ENCODE results near the gene TSHZ2.

TSHZ2 gene

DNA sequence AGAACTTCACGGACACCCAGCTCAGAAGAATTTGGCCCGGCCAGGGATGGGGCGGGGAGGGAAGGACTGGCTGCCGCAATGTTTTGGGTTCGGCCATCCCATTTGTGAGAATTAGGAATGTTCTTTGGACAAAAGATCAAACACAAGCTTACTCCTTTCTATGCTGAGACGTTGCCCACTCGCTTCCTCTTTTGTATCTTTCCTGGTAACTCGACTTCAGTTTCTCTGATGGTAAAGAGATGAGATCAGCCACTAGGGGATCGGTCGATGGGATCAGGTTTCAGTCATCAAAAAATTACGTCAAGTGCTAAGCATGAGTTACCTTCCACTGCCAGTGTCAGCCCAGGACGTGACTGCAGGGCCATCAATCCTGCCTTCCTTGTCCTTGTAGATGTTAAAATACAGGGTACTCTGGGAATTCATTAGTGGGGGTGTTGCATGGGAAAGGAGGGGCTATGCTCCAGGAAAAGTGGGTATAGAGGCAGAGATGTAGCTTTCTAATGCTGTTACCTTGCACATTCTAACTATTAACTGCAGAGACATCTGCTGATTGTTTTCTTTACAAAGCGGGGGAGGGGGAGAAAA is 190.2 kb downstream of the TSHZ2 start:
- Histone ChIP-seq H3K27me3 (replicated peaks; ENCODE audit: control insufficient read depth, insufficient read depth, low read length) (no peaks in the 10 kb centered on the region), H3K4me3 (ENCODE audit: low read length) (peak overlapping the region; percentile 72), H3K9me3 (ENCODE audit: control insufficient read depth, low read length) (no peaks in the 10 kb centered on the region), H3K9ac (ENCODE audit: low read length) (peak overlapping the region; percentile 72), H3K4me1 (ENCODE audit: control insufficient read depth, insufficient read depth, low read length) (peaks cover 22% of the 10 kb centered on the region), H3K36me3 (ENCODE audit: control insufficient read depth, insufficient read depth, low read length, severe bottlenecking) (no peaks in the 10 kb centered on the region)
- peak; percentile 37 for DNase-seq (ENCODE audit: low read depth)

DNA sequence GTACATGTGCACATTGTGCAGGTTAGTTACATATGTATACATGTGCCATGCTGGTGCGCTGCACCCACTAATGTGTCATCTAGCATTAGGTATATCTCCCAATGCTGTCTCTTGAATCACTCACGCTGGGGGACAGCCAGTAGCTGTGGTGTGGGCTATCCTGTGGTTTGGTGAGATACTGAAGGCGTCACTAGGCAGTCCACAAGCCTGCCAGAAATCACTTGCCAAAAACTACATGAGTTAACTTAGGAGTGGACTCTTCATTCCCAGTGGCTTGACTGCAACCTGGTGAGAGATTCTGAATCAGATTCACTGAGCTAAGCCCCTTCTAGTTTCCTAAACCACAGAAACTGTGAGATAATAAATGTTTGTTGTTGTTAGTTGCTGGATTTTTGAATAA is 191.3 kb downstream of the TSHZ2 start:
- H3K4me3 ChIP-seq (ENCODE audit: low read length), result no peak overlapping the region
- no peak for DNase-seq (ENCODE audit: low read depth)

GRCh38 chr20:53164072-53164471 is 191.9 kb downstream of the TSHZ2 start:
- H3K9ac ChIP-seq (ENCODE audit: low read length), result no peak overlapping the region
- no peaks in the 10 kb centered on the region for H3K9me3 ChIP-seq (ENCODE audit: control insufficient read depth, low read length)
- H3K36me3 ChIP-seq (ENCODE audit: control insufficient read depth, insufficient read depth, low read length, severe bottlenecking), result no peaks in the 10 kb centered on the region
- H3K27me3 ChIP-seq (replicated peaks; ENCODE audit: control insufficient read depth, insufficient read depth, low read length), result no peaks in the 10 kb centered on the region
- peaks cover 22% of the 10 kb centered on the region for H3K4me1 ChIP-seq (ENCODE audit: control insufficient read depth, insufficient read depth, low read length)
- H3K4me3 ChIP-seq (ENCODE audit: low read length), result no peak overlapping the region
- no peak for DNase-seq (ENCODE audit: low read depth)

More for the DNA sequence above, 191.3 kb downstream of the TSHZ2 start:
- Histone ChIP-seq H3K27me3 (replicated peaks; ENCODE audit: control insufficient read depth, insufficient read depth, low read length) (no peaks in the 10 kb centered on the region), H3K9ac (ENCODE audit: low read length) (no peak overlapping the region), H3K9me3 (ENCODE audit: control insufficient read depth, low read length) (no peaks in the 10 kb centered on the region), H3K4me1 (ENCODE audit: control insufficient read depth, insufficient read depth, low read length) (peaks cover 22% of the 10 kb centered on the region), H3K36me3 (ENCODE audit: control insufficient read depth, insufficient read depth, low read length, severe bottlenecking) (no peaks in the 10 kb centered on the region)

DNA sequence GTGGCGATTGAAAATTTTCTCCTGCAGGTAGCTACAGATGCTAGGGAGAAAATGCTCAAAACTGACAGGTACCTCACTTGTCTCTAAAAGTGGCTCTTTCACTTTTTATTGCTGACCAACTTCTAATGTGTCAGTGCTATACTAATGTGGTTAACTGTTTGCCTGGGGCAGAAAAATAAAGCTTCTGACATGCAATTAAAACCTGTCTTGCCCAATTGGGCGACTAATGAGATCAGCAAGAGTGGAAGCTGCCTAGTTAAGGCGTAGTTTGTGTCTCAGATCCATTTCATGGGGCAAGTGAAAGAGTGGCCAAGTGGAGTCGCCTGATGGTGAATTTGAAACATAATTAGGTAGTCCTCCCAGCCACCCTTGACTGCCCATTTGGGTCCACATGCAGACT is 193.3 kb downstream of the TSHZ2 start:
- Histone ChIP-seq H3K9me3 (ENCODE audit: control insufficient read depth, low read length) (no peaks in the 10 kb centered on the region), H3K9ac (ENCODE audit: low read length) (no peak overlapping the region), H3K27me3 (replicated peaks; ENCODE audit: control insufficient read depth, insufficient read depth, low read length) (no peaks in the 10 kb centered on the region), H3K4me3 (ENCODE audit: low read length) (no peak overlapping the region), H3K4me1 (ENCODE audit: control insufficient read depth, insufficient read depth, low read length) (peaks cover 22% of the 10 kb centered on the region), H3K36me3 (ENCODE audit: control insufficient read depth, insufficient read depth, low read length, severe bottlenecking) (no peaks in the 10 kb centered on the region)
- DNase-seq (ENCODE audit: low read depth), result no peak

GRCh38 chr20:53168491-53168890 is 196.3 kb downstream of the TSHZ2 start:
- no peak for DNase-seq (ENCODE audit: low read depth)
- Histone ChIP-seq H3K4me3 (ENCODE audit: low read length) (no peak overlapping the region), H3K4me1 (ENCODE audit: control insufficient read depth, insufficient read depth, low read length) (peaks cover 5% of the 10 kb centered on the region), H3K9ac (ENCODE audit: low read length) (no peak overlapping the region), H3K36me3 (ENCODE audit: control insufficient read depth, insufficient read depth, low read length, severe bottlenecking) (no peaks in the 10 kb centered on the region), H3K9me3 (ENCODE audit: control insufficient read depth, low read length) (no peaks in the 10 kb centered on the region), H3K27me3 (replicated peaks; ENCODE audit: control insufficient read depth, insufficient read depth, low read length) (no peaks in the 10 kb centered on the region)

DNA sequence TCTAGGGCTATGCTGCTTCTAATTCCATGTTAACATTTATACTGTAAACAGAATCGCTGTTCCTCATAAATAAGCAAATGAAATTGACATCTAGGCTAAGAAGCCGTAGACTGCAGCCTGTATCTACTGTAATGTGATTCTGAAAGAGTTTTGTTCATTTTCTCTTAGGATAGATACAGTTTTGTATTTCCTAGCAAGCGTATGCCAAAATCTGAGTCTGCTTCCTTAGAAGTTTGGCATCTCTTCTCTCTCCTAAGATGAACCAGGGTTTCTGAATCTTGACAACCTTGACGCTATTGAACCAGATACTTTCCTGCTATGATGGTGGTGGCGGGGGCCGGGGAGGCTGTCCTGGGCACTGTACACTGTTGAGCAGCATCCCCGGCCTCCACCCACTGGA is 198.0 kb downstream of the TSHZ2 start:
- no peaks in the 10 kb centered on the region for H3K36me3 ChIP-seq (ENCODE audit: control insufficient read depth, insufficient read depth, low read length, severe bottlenecking)
- no peak overlapping the region for H3K9ac ChIP-seq (ENCODE audit: low read length)
- no peak for DNase-seq (ENCODE audit: low read depth)
- H3K4me3 ChIP-seq (ENCODE audit: low read length), result no peak overlapping the region
- H3K4me1 ChIP-seq (ENCODE audit: control insufficient read depth, insufficient read depth, low read length), result no peaks in the 10 kb centered on the region
- H3K27me3 ChIP-seq (replicated peaks; ENCODE audit: control insufficient read depth, insufficient read depth, low read length), result no peaks in the 10 kb centered on the region
- H3K9me3 ChIP-seq (ENCODE audit: control insufficient read depth, low read length), result no peaks in the 10 kb centered on the region

DNA sequence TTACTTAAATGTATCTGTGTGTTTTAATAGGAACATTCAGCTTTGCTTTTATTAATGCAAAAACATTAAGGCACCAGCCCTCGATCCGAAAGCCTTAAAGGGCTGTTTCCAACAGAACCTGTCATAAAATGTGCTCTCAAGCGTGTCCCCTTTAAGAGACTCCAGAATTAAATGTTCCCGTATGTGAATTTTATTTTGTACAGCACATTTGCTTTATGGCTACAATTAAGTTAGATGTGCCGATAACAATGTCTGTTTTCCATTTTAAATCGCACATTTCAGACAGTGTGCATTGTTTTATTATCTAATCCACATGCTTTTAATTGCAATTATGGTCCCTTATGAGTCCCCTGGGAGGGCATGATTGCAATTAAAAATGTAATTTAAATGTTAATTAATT is 198.9 kb downstream of the TSHZ2 start:
- no peaks in the 10 kb centered on the region for H3K4me1 ChIP-seq (ENCODE audit: control insufficient read depth, insufficient read depth, low read length)
- DNase-seq (ENCODE audit: low read depth), result no peak
- no peak overlapping the region for H3K9ac ChIP-seq (ENCODE audit: low read length)
- H3K27me3 ChIP-seq (replicated peaks; ENCODE audit: control insufficient read depth, insufficient read depth, low read length), result no peaks in the 10 kb centered on the region
- no peak overlapping the region for H3K4me3 ChIP-seq (ENCODE audit: low read length)
- H3K9me3 ChIP-seq (ENCODE audit: control insufficient read depth, low read length), result no peaks in the 10 kb centered on the region
- H3K36me3 ChIP-seq (ENCODE audit: control insufficient read depth, insufficient read depth, low read length, severe bottlenecking), result no peaks in the 10 kb centered on the region

- no peak overlapping the region for H3K4me3 ChIP-seq (ENCODE audit: low read length)
- H3K9me3 ChIP-seq (ENCODE audit: control insufficient read depth, low read length), result no peaks in the 10 kb centered on the region
- no peak for DNase-seq (ENCODE audit: low read depth)
- no peak overlapping the region for H3K9ac ChIP-seq (ENCODE audit: low read length)
- H3K4me1 ChIP-seq (ENCODE audit: control insufficient read depth, insufficient read depth, low read length), result no peaks in the 10 kb centered on the region
- no peaks in the 10 kb centered on the region for H3K36me3 ChIP-seq (ENCODE audit: control insufficient read depth, insufficient read depth, low read length, severe bottlenecking)
- no peaks in the 10 kb centered on the region for H3K27me3 ChIP-seq (replicated peaks; ENCODE audit: control insufficient read depth, insufficient read depth, low read length)
These were observed 202.3 kb downstream of the TSHZ2 start for GRCh38 chr20:53174454-53174853.

DNA sequence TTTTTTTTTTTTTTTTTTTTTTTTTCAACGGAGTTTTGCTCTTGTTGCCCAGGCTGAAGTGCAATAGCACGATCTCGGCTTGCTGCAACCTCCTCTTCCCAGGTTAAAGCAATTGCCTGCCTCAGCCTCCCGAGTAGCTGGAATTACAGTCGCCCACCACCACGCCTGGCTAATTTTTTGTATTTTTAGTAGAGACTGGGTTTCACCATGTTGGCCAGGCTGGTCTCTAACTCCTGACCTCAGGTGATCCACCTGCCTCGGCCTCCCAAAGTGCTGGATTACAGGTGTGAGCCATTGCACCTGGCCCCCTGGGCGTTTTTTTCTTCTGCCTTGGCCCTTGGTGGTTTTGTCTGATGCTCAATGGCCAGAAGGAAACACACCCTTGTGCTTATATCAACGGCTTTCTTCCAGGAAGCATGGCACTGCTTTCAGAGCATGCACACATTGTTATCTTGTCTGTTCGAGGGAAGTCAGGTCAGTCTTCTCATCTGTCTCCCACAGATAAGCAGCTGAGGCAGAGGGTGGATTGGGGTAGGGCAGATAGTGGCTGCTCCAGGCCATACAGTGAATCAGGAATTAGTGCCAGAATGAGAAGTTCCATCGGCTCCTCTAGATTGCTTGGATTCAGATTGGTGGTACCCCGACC is 203.1 kb downstream of the TSHZ2 start:
- no peaks in the 10 kb centered on the region for H3K9me3 ChIP-seq (ENCODE audit: control insufficient read depth, low read length)
- H3K4me3 ChIP-seq (ENCODE audit: low read length), result no peak overlapping the region
- DNase-seq (ENCODE audit: low read depth), result no peak
- H3K27me3 ChIP-seq (replicated peaks; ENCODE audit: control insufficient read depth, insufficient read depth, low read length), result no peaks in the 10 kb centered on the region
- no peak overlapping the region for H3K9ac ChIP-seq (ENCODE audit: low read length)
- no peaks in the 10 kb centered on the region for H3K36me3 ChIP-seq (ENCODE audit: control insufficient read depth, insufficient read depth, low read length, severe bottlenecking)
- H3K4me1 ChIP-seq (ENCODE audit: control insufficient read depth, insufficient read depth, low read length), result no peaks in the 10 kb centered on the region

DNA sequence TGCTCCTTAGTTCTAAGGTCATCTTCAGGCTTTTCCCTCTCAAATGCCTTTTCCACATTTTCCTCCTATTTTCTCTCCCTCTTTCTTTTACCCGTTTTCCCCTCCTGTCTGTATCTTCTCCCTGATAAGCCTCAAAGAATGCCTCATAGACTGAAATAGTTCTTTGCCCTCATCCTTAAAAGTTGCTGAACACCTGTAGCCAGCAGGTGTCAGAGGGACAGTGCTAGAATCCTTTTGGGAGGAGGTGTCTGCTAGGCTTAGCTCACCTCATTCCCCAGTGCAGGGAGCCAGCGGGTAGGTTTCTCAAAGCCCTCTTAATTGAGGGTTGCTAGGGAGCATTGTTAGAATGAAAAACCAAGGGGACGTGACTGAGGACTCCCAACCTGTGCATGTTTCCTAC is 204.0 kb downstream of the TSHZ2 start:
- no peak for DNase-seq (ENCODE audit: low read depth)
- no peaks in the 10 kb centered on the region for H3K36me3 ChIP-seq (ENCODE audit: control insufficient read depth, insufficient read depth, low read length, severe bottlenecking)
- H3K4me3 ChIP-seq (ENCODE audit: low read length), result no peak overlapping the region
- H3K4me1 ChIP-seq (ENCODE audit: control insufficient read depth, insufficient read depth, low read length), result no peaks in the 10 kb centered on the region
- H3K9me3 ChIP-seq (ENCODE audit: control insufficient read depth, low read length), result no peaks in the 10 kb centered on the region
- H3K27me3 ChIP-seq (replicated peaks; ENCODE audit: control insufficient read depth, insufficient read depth, low read length), result no peaks in the 10 kb centered on the region
- H3K9ac ChIP-seq (ENCODE audit: low read length), result no peak overlapping the region

DNA sequence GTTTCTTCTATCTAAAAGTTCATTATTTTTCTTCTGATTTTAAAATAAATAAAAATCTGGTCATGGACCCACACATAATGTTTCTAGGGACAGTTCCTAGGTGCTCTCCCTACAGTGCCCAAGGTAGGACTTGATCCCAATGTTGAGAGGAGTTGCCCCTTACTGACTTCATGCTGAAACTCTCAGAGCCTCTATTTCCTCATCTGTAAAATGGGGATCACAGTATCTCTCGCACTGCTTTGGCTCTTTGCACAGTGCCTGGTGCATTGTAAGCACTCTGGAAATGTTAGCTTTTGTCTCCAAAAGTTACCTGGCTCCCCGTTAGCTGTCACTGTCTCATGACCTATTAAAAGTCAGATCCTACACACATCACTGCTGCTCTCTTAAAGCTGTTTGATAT is 205.5 kb downstream of the TSHZ2 start:
- no peaks in the 10 kb centered on the region for H3K27me3 ChIP-seq (replicated peaks; ENCODE audit: control insufficient read depth, insufficient read depth, low read length)
- H3K9ac ChIP-seq (ENCODE audit: low read length), result no peak overlapping the region
- H3K4me3 ChIP-seq (ENCODE audit: low read length), result no peak overlapping the region
- no peaks in the 10 kb centered on the region for H3K36me3 ChIP-seq (ENCODE audit: control insufficient read depth, insufficient read depth, low read length, severe bottlenecking)
- H3K4me1 ChIP-seq (ENCODE audit: control insufficient read depth, insufficient read depth, low read length), result no peaks in the 10 kb centered on the region
- H3K9me3 ChIP-seq (ENCODE audit: control insufficient read depth, low read length), result no peaks in the 10 kb centered on the region
- no peak for DNase-seq (ENCODE audit: low read depth)

GRCh38 chr20:53179749-53180148 is 207.6 kb downstream of the TSHZ2 start:
- Histone ChIP-seq H3K4me3 (ENCODE audit: low read length) (no peak overlapping the region), H3K9me3 (ENCODE audit: control insufficient read depth, low read length) (no peaks in the 10 kb centered on the region), H3K9ac (ENCODE audit: low read length) (no peak overlapping the region), H3K4me1 (ENCODE audit: control insufficient read depth, insufficient read depth, low read length) (no peaks in the 10 kb centered on the region), H3K36me3 (ENCODE audit: control insufficient read depth, insufficient read depth, low read length, severe bottlenecking) (no peaks in the 10 kb centered on the region), H3K27me3 (replicated peaks; ENCODE audit: control insufficient read depth, insufficient read depth, low read length) (no peaks in the 10 kb centered on the region)
- DNase-seq (ENCODE audit: low read depth), result no peak
